Peyer's patch (tissue), 4 donors: ENCODE data around the gene CACNG4.

Experiments used
- POLR2A ChIP-seq, 2 donors: fragments of 450-650 bp; IDR thresholded peaks; one replicate each; pipeline ENCODE4 v1.5.1; 2017; ENCODE audit warnings: antibody characterized with exemption in 2 of 2, mild to moderate bottlenecking in 2 of 2, moderate library complexity in 2 of 2
- TF ChIP-seq, protein P1 (sequence below), 6 experiments: fragments of 450-650 bp in 4 of 6; fragments of 200-600 bp in 2 of 6; sonication (generic) in 1 of 6; IDR thresholded peaks; one replicate each; pipeline ENCODE4 v1.5.1; 2017 to 2019; ENCODE audit warnings: antibody characterized with exemption in 6 of 6, mild to moderate bottlenecking in 3 of 6, moderate library complexity in 1 of 6

DNA sequence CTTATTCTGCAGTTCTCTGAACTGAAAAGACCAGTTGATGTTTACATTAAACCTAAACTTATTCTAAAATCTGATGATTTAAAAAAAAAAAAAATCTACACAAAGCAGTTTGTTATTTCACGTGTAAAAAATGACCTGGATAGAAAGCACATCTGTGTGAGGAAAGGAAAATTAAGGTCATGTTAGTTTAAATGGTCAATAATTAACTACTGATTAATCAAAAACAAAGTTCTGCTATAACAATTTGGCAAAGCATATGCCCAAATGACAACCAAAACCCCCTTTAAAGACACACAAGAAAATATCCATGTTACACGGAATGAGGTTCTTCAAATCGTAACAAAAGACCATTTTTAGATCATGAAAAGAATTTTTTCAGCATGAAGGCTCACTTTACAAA, 110.3 kb downstream of the CACNG4 start:
- TF ChIP-seq, protein P1, sequence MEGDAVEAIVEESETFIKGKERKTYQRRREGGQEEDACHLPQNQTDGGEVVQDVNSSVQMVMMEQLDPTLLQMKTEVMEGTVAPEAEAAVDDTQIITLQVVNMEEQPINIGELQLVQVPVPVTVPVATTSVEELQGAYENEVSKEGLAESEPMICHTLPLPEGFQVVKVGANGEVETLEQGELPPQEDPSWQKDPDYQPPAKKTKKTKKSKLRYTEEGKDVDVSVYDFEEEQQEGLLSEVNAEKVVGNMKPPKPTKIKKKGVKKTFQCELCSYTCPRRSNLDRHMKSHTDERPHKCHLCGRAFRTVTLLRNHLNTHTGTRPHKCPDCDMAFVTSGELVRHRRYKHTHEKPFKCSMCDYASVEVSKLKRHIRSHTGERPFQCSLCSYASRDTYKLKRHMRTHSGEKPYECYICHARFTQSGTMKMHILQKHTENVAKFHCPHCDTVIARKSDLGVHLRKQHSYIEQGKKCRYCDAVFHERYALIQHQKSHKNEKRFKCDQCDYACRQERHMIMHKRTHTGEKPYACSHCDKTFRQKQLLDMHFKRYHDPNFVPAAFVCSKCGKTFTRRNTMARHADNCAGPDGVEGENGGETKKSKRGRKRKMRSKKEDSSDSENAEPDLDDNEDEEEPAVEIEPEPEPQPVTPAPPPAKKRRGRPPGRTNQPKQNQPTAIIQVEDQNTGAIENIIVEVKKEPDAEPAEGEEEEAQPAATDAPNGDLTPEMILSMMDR (IDR thresholded peaks at IDR 0.05), result no peak
- no peak for TF ChIP-seq POLR2A (IDR thresholded peaks at IDR 0.05)
